ENCODE results near the gene KCTD20.
"Not testable (repeated sequence)": the region's sequence is repeated elsewhere in the genome, so short reads cannot be mapped to it uniquely, and the experiment has no call there.

Gene KCTD20

GRCh38 chr6:36444470-36444869 is 1.7 kb downstream of the KCTD20 start:
- DNase-seq (ENCODE audit: low read depth), result no peak

- no peak for DNase-seq (ENCODE audit: low read depth)
These were observed 2.8 kb downstream of the KCTD20 start for GRCh38 chr6:36445621-36446020.

GRCh38 chr6:36449173-36449572 is 6.4 kb downstream of the KCTD20 start:
- DNase-seq (ENCODE audit: low read depth), result not testable (repeated sequence)

GRCh38 chr6:36452897-36453296 is 10.1 kb downstream of the KCTD20 start:
- not testable (repeated sequence) for DNase-seq (ENCODE audit: low read depth)

DNA sequence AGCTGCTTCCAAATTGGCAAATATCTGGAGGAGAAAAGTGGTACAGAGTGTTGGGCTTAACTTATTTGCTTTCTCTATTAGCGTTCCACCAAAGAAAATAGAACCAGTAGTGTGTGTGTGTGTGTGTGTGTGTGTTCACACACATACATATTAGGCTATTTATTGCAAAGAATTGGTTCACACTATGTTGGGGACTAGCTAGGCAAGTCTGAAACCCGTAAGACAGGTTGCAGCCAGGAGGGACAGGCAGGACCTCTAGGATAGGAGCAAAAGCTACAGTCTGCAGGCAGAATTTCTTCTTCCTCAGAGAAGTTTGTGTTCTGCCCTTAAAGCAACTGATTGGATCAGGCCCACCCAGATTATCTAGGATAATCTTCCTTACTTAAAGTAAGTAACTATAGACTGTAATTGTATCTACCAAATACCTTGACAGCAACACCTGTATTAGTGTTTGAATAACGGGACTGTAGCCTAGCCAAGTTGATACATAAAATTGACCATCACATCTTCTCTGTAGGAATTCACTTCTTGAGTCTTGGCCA is 12.8 kb downstream of the KCTD20 start:
- DNase-seq (ENCODE audit: low read depth), result no peak

GRCh38 chr6:36459501-36459900 is 16.7 kb downstream of the KCTD20 start:
- DNase-seq (ENCODE audit: low read depth), result no peak

DNA sequence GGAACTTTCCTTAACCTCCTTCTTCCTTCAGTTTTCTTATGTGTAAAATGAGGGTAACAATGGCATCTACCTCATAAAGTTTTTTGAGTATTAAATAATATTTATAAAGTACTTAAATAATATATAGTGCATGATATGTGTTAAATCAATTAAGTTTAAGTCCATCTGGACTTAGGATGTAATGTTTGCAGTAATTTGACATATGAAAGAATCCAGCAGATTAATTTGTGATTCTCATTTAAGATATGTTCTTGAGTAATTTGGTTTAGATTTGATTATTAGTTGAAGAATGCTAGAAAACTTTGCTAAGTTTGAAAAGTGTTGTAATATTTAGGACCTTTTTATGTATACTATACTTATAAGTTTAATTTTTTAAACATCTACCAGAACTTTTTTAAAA is 18.1 kb downstream of the KCTD20 start:
- DNase-seq (ENCODE audit: low read depth), result no peak

GRCh38 chr6:36461646-36462045 is 18.8 kb downstream of the KCTD20 start:
- DNase-seq (ENCODE audit: low read depth), result no peak

GRCh38 chr6:36463676-36464075 is 20.9 kb downstream of the KCTD20 start:
- DNase-seq (ENCODE audit: low read depth), result no peak

DNA sequence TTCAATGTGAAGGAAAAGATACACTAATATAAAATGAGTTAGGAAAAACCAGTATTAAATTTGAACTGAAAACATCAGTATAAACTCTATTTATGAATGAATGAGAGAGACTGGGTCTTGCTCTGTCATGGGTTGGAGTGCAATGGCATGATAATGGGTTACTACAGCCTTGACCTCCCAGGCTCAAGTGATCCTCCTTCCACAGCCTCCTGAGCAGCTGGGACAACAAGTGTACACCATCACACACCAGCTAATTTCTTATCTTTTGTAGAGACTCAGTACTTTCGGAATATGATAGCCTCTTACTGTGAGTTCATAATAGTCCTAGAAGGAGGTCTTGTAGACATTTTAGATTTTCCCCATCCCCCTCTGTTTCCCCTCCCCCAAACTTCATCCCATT is 21.4 kb downstream of the KCTD20 start:
- no peak for DNase-seq (ENCODE audit: low read depth)

DNA sequence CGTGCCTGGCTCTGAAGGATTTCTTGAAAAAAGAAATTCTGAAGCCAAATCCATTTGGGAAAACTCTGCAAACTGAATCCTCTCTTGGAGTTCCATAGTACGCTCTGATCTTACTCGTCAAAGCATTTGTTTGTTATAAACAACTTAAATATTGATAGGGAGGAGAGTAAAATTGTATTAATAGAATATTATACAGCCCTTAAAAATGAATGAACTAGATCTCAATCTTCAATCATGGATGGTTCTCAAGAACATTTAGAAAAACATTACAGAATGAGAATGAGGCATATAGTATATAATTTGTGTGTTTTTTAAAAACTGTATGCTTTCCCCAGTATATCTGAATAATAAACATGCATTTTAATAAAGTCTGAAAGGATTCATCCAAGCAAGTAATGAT is 24.8 kb downstream of the KCTD20 start:
- no peak for DNase-seq (ENCODE audit: low read depth)

- DNase-seq (ENCODE audit: low read depth), result no peak
These were observed 26.4 kb downstream of the KCTD20 start for GRCh38 chr6:36469148-36469661.

GRCh38 chr6:36469946-36470345 is 27.1 kb downstream of the KCTD20 start:
- DNase-seq (ENCODE audit: low read depth), result no peak

DNA sequence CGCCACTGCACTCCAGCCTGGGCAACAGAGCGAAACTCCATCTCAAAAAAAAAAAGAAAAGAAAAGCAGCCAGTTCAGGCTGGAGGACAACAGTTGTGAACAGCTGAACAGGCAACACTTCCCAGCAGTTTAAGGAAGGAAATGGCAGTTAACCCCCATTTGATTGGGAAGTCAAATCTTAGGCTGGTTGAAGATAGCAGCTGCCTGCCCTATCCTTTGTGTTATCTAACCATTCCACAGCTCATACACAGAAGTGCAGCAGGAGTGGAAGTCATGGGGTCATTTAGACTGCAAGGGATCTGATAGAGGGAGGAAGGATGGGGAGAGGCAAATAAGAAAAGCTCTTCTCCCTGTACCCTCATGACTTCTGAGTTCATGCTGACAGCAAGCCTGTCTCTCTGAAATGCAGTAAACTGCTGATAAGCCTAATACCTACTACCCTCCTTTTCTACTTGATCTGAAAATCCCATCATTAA is 35.3 kb downstream of the KCTD20 start:
- no peak for DNase-seq (ENCODE audit: low read depth)

- DNase-seq (ENCODE audit: low read depth), result no peak
These were observed 36.5 kb downstream of the KCTD20 start for GRCh38 chr6:36479256-36479655.

- not testable (repeated sequence) for DNase-seq (ENCODE audit: low read depth)
These were observed 40.5 kb downstream of the KCTD20 start for GRCh38 chr6:36483326-36483725.

DNA sequence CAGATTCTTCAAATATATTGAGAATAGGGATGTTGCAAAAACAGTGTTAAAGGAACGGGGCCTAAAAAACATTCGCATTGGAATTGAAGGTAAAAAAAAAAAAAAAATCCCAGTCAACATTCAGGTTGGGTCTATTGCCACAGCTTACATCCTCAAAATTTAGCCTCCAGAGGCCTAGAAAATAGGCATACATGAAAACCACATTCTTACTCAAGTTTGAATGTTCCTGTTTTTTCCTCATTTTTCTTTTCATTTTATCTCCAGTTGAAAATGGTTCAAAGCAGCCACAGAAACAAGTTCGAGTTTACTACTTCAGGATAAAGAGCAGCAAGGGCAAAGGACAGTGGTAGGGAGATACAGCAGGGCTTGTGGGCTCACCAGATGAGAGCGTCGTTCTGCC is 41.9 kb downstream of the KCTD20 start:
- DNase-seq (ENCODE audit: low read depth), result no peak

DNA sequence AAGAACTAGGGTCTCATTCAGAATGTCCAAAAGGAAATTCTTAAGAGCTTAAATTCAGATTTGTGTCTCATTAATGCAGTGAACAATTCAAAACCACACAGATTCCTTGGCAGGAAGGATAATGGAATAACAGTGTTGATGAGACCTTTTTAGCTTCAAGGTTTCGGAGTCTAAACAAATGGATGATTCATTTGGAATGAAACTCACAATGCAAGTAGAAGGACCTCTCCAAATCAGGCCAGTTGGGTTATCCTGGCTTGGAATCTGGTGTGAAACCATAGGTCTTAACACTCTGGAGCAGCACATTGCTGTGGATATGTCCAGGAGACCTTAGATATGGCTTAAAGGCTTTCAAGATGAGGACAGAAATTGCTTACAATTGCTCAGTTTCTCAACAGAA is 44.9 kb downstream of the KCTD20 start:
- no peak for DNase-seq (ENCODE audit: low read depth)

DNA sequence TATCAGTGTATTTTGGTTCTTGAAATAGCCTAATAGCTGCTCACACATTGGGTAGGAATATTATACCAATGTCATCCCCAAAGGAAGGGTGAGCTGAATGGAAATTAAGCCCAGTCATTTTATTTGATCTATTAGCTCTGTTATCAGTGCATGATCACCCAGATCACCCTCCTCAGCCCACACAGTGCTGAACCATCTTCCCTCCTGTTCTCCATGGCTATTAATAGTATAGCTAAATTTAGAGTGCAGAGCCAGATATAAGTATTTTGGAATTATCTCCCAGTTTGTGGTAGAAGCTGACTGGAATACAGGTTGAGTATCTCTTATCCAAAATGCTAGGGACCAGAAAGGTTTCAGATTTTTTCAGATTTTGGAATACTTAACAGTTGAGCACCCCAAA is 45.4 kb downstream of the KCTD20 start:
- no peak for DNase-seq (ENCODE audit: low read depth)

DNA sequence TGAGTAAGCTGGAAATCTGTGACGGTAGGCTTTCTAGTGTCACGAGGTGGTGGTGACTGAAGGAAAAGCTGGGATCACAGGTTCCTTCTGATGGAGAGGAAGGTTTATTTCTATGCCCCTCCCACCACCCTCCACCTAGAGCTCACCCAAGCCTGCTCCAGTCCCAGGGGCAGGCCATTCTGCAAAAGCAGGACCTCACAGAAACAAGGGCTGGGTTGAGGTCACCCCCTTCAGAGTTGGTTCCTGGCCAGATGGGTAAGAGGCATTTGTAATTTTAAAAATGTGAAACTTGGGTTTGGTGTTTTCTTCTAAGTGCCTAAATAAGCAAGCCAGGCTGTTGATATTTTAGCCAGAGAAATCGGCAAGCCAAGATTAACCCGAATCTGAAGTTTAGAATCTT is 46.6 kb downstream of the KCTD20 start:
- DNase-seq (ENCODE audit: low read depth), result no peak

- no peak for DNase-seq (ENCODE audit: low read depth)
These were observed 48.7 kb downstream of the KCTD20 start for GRCh38 chr6:36491378-36491965.

- DNase-seq (ENCODE audit: low read depth), result no peak
These were observed 49.3 kb downstream of the KCTD20 start for GRCh38 chr6:36492092-36492491.

- no peak for DNase-seq (ENCODE audit: low read depth)
These were observed 49.8 kb downstream of the KCTD20 start for GRCh38 chr6:36492621-36493020.

DNA sequence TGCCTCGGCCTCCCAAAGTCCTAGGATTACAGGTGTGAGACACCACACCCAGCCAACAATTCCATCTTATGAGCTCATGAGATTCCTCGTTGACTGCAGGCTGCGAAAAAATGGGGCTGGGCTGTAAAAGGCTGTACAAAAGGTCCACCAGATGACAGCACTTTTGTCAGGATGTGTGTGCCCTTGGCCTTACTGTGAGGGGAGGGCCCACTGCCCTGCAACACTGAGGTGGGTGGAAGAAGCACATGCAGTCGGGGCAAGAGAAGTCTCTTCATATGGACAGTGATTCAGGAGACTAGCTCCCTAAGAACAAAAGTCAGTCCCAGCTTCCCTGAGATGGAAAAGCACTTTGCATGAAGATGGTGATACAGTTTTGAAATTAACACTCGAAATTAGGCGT is 50.5 kb downstream of the KCTD20 start:
- no peak for DNase-seq (ENCODE audit: low read depth)

Measured in stimulated activated CD8-positive, alpha-beta memory T cell treated with anti-CD3 and anti-CD28 coated beads, Interleukin-4, amount 100 ng/mL, for 24 hours (primary cell).